ENCODE measurements around the gene G0S2. TPM values are rescaled to one million over a fixed set of nuclear protein-coding genes. Genes with fewer than 3 reads are reported as not detected.

Gene G0S2
- polyA plus RNA-seq, 1 donor (not counting 4 experiments of a cell fraction or from before 2014, with no cell fraction given) = 46.2 TPM

- no peak overlapping the region for H3K27ac ChIP-seq (ENCODE audit: control insufficient read depth, insufficient read depth, low read length)
- H3K27me3 ChIP-seq (ENCODE audit: control insufficient read depth, extremely low read depth, insufficient read depth, low read length) = no peaks in the 10 kb centered on the region
- no peaks in the 10 kb centered on the region for H3K9me3 ChIP-seq (ENCODE audit: control insufficient read depth, low read depth, low read length)
- H3K4me1 ChIP-seq (ENCODE audit: control insufficient read depth, extremely low read depth, insufficient read depth, low read length) = peaks cover 28% of the 10 kb centered on the region
- FAIRE-seq (no peak), DNase-seq (ENCODE audit: low read depth, low spot score) (no peak)
- dilution Hi-C loops (cut with MboI; ENCODE audit: extremely low pct_ligation_motif_present, low sequenced_read_pairs) = no loop called here
- H2AFZ ChIP-seq (ENCODE audit: control insufficient read depth, low read length) = no peak overlapping the region
- H3K4me3 ChIP-seq (ENCODE audit: control insufficient read depth in 2 of 3, extremely low read depth in 1 of 3, insufficient read depth in 2 of 3, low read depth in 1 of 3, low read length in 3 of 3) = no peak overlapping the region
- TF ChIP-seq EZH2 (IDR thresholded peaks at IDR 0.05; ENCODE audit: low read length) = no peak
- TF ChIP-seq, protein P1, sequence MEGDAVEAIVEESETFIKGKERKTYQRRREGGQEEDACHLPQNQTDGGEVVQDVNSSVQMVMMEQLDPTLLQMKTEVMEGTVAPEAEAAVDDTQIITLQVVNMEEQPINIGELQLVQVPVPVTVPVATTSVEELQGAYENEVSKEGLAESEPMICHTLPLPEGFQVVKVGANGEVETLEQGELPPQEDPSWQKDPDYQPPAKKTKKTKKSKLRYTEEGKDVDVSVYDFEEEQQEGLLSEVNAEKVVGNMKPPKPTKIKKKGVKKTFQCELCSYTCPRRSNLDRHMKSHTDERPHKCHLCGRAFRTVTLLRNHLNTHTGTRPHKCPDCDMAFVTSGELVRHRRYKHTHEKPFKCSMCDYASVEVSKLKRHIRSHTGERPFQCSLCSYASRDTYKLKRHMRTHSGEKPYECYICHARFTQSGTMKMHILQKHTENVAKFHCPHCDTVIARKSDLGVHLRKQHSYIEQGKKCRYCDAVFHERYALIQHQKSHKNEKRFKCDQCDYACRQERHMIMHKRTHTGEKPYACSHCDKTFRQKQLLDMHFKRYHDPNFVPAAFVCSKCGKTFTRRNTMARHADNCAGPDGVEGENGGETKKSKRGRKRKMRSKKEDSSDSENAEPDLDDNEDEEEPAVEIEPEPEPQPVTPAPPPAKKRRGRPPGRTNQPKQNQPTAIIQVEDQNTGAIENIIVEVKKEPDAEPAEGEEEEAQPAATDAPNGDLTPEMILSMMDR (optimal IDR thresholded peaks at IDR 0.05 in 1 of 3, IDR thresholded peaks at IDR 0.05 in 1 of 3, conservative IDR thresholded peaks at IDR 0.05 in 1 of 3; ENCODE audit: extremely low read depth in 1 of 3, insufficient read depth in 2 of 3, low read length in 3 of 3) = no peak
- H4K20me1 ChIP-seq (ENCODE audit: control insufficient read depth, extremely low read depth, insufficient read depth, low read length) = no peaks in the 10 kb centered on the region
- H3K9me1 ChIP-seq (ENCODE audit: control insufficient read depth, extremely low read depth, insufficient read depth, low read length) = no peaks in the 10 kb centered on the region
- no peak overlapping the region for H3K4me2 ChIP-seq (ENCODE audit: control insufficient read depth, extremely low read depth, insufficient read depth, low read depth, low read length)
- H3K36me3 ChIP-seq (ENCODE audit: control insufficient read depth in 2 of 2, extremely low read depth in 1 of 2, insufficient read depth in 2 of 2, low read length in 2 of 2) = no peaks in the 10 kb centered on the region
- H3K9ac ChIP-seq (ENCODE audit: control insufficient read depth, extremely low read depth, insufficient read depth, low read length) = no peak overlapping the region
- no peaks in the 10 kb centered on the region for H3K79me2 ChIP-seq (ENCODE audit: control insufficient read depth, insufficient read depth, low read length)
Observed at GRCh38 chr1:209710093-209710492, 34.9 kb downstream of the G0S2 start.

DNA sequence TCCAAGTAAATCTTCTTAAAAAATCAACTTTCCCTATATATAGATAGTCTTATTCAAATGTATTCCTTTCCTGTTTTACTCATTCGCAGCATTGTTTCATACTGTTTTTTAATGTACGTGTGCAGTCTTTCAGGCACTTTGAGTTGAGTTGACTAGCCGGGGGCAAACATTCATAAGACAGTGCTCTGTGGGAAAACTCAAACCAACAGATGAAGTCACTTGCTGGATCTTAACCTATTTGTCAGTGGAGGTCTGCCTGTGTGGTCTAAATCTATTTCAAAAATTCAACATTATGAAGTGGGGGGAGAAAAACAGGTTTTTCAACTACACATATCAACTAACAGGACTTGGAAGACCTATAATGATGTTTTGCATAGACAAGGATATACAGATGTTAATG lies 35.6 kb downstream of the G0S2 start:
- no peaks in the 10 kb centered on the region for H3K9me3 ChIP-seq (ENCODE audit: control insufficient read depth, low read depth, low read length)
- peak overlapping the region; percentile 6 for H3K4me2 ChIP-seq (ENCODE audit: control insufficient read depth, extremely low read depth, insufficient read depth, low read depth, low read length)
- no peak for DNase-seq (ENCODE audit: low read depth, low spot score)
- FAIRE-seq = peak; percentile 72
- no peak overlapping the region for H3K4me3 ChIP-seq (ENCODE audit: control insufficient read depth in 2 of 3, extremely low read depth in 1 of 3, insufficient read depth in 2 of 3, low read depth in 1 of 3, low read length in 3 of 3)
- no peaks in the 10 kb centered on the region for H3K9me1 ChIP-seq (ENCODE audit: control insufficient read depth, extremely low read depth, insufficient read depth, low read length)
- H3K9ac ChIP-seq (ENCODE audit: control insufficient read depth, extremely low read depth, insufficient read depth, low read length) = no peak overlapping the region
- H3K27ac ChIP-seq (ENCODE audit: control insufficient read depth, insufficient read depth, low read length) = no peak overlapping the region
- TF ChIP-seq, protein P1 (optimal IDR thresholded peaks at IDR 0.05 in 1 of 3, IDR thresholded peaks at IDR 0.05 in 1 of 3, conservative IDR thresholded peaks at IDR 0.05 in 1 of 3; ENCODE audit: extremely low read depth in 1 of 3, insufficient read depth in 2 of 3, low read length in 3 of 3) = no peak
- no peak for TF ChIP-seq EZH2 (IDR thresholded peaks at IDR 0.05; ENCODE audit: low read length)
- H2AFZ ChIP-seq (ENCODE audit: control insufficient read depth, low read length) = no peak overlapping the region
- no peaks in the 10 kb centered on the region for H4K20me1 ChIP-seq (ENCODE audit: control insufficient read depth, extremely low read depth, insufficient read depth, low read length)
- dilution Hi-C loops (cut with MboI; ENCODE audit: extremely low pct_ligation_motif_present, low sequenced_read_pairs) = no loop called here
- no peaks in the 10 kb centered on the region for H3K36me3 ChIP-seq (ENCODE audit: control insufficient read depth in 2 of 2, extremely low read depth in 1 of 2, insufficient read depth in 2 of 2, low read length in 2 of 2)
- H3K4me1 ChIP-seq (ENCODE audit: control insufficient read depth, extremely low read depth, insufficient read depth, low read length) = peaks cover 28% of the 10 kb centered on the region
- no peaks in the 10 kb centered on the region for H3K27me3 ChIP-seq (ENCODE audit: control insufficient read depth, extremely low read depth, insufficient read depth, low read length)
- H3K79me2 ChIP-seq (ENCODE audit: control insufficient read depth, insufficient read depth, low read length) = no peaks in the 10 kb centered on the region
